Measurements from ENCODE around the gene TIGD7. TPM values are rescaled to one million over a fixed set of nuclear protein-coding genes. Genes with fewer than 3 reads are reported as not detected.
A peak's percentile ranks its signal among the peaks of the same experiment; 100 is the strongest.

The TIGD7 gene
- total RNA-seq, 5 donors from 2014 or later (not counting 1 experiment from before 2014, with no cell fraction given): 4.4 to 12.3 (median 10.6) TPM

DNA sequence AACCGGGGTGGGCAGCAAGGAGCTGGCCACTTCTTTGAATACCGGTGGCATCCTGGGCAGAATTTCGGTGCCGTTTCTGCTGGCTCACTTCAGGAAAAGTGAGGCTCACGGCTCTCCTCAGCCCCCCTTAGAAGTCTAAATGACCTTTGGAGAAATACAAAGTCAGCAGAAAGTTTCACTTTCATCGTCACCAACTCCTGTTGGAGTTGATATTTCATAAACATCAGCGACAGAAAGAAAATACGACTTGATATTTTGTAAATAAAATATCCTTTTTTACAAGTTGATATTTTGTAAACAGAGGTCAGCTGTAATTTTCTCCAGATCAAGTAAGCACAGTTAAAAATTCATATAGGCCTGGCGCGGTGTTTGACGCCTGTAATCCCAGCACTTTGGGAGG, 848 bp upstream of the TIGD7 start:
- H3K4me3 ChIP-seq (ENCODE audit: control insufficient read depth in 1 of 2, extremely low read depth in 1 of 2, low read length in 1 of 2): peak overlapping the region; percentile 93 to 96
- no peaks in the 10 kb centered on the region for H3K27me3 ChIP-seq (replicated peaks in 1 of 2; ENCODE audit: control insufficient read depth in 2 of 2, extremely low read depth in 1 of 2, insufficient read depth in 2 of 2, low read length in 1 of 2)
- peaks cover 11 to 20% of the 10 kb centered on the region in 2 donors for H3K36me3 ChIP-seq (ENCODE audit: control insufficient read depth in 2 of 2, extremely low read depth in 1 of 2, insufficient read depth in 1 of 2, low read length in 1 of 2)
- WGBS (ENCODE audit: insufficient coverage): 46% methylated on average over 5 of the region's 11 CpGs
- H3K4me3 Mint-ChIP-seq: peak overlapping the region; percentile 78 to 81 (median 80)
- CTCF ChIA-PET: no interaction called here
- H3K27ac Mint-ChIP-seq: peak overlapping the region; percentile 69 to 76
- H3K4me1 Mint-ChIP-seq: peaks cover 7 to 30% (median 22%) of the 10 kb centered on the region in 3 donors
- peaks cover 15% of the 10 kb centered on the region for H3K9me3 ChIP-seq
- no peaks in the 10 kb centered on the region for H3K27me3 Mint-ChIP-seq
- H3K4me1 ChIP-seq (ENCODE audit: control insufficient read depth in 1 of 2, extremely low read depth in 1 of 2, insufficient read depth in 2 of 2, low read length in 2 of 2): peaks cover 5 to 17% of the 10 kb centered on the region in 2 experiments
- H3K9me3 Mint-ChIP-seq: peaks cover 11 to 37% (median 29%) of the 10 kb centered on the region in 3 donors
- no peak for DNase-seq
- H3K36me3 Mint-ChIP-seq: peaks cover 52% of the 10 kb centered on the region
- POLR2A ChIA-PET: no interaction called here
- H3K27ac ChIP-seq (ENCODE audit: low read length): peak overlapping the region; percentile 91
- no peak for ATAC-seq (replicated peaks in 1 of 4)

DNA sequence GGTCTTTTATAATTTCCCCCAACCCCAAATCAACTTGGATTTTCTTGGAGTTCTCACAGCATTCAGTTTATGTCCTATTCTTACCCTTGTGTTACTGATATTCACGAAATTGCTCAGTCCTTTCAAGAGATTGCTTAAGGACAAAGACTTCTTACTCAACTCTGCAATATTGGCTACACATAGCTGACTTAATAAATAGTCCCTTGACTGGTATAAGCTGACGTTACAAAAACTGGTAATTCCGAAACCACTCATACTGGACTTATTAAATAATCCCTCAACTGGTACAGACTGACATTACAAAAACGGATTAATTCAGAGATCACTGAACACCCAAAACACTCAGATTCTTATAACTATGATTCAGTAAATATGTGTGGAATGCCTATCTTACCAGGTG, 860 bp downstream of the TIGD7 start:
- Histone ChIP-seq H3K4me1 (ENCODE audit: control insufficient read depth in 1 of 2, extremely low read depth in 1 of 2, insufficient read depth in 2 of 2, low read length in 2 of 2) (peaks cover 5 to 17% of the 10 kb centered on the region in 2 experiments), H3K9me3 (peaks cover 16% of the 10 kb centered on the region), H3K27me3 (replicated peaks in 1 of 2; ENCODE audit: control insufficient read depth in 2 of 2, extremely low read depth in 1 of 2, insufficient read depth in 2 of 2, low read length in 1 of 2) (no peaks in the 10 kb centered on the region), H3K36me3 (ENCODE audit: control insufficient read depth in 2 of 2, extremely low read depth in 1 of 2, insufficient read depth in 1 of 2, low read length in 1 of 2) (peaks cover 3 to 18% of the 10 kb centered on the region in 2 donors), H3K27ac (ENCODE audit: low read length) (no peak overlapping the region), H3K4me3 (ENCODE audit: control insufficient read depth in 1 of 2, extremely low read depth in 1 of 2, low read length in 1 of 2) (peak overlapping the region in 1 of 2 donors; percentile 96)
- H3K4me1 Mint-ChIP-seq: peaks cover 7 to 30% (median 22%) of the 10 kb centered on the region in 3 donors
- ChIA-PET CTCF (no interaction called here), POLR2A (interaction anchor here in 1 of 2 donors (0.5 kb wide), 1 partner anchor 43 kb away, joined by 3 read pairs; no protein-coding TSS in a partner anchor)
- WGBS (ENCODE audit: insufficient coverage): 80% methylated on average over 1 of the region's 4 CpGs
- peak overlapping the region; percentile 78 to 81 (median 80) for H3K4me3 Mint-ChIP-seq
- peaks cover 13 to 48% (median 43%) of the 10 kb centered on the region in 3 donors for H3K9me3 Mint-ChIP-seq
- DNase-seq (no peak), ATAC-seq (replicated peaks in 1 of 4) (no peak)
- H3K27ac Mint-ChIP-seq: peak overlapping the region; percentile 65 to 80
- H3K27me3 Mint-ChIP-seq: no peaks in the 10 kb centered on the region
- peaks cover 55% of the 10 kb centered on the region for H3K36me3 Mint-ChIP-seq

DNA sequence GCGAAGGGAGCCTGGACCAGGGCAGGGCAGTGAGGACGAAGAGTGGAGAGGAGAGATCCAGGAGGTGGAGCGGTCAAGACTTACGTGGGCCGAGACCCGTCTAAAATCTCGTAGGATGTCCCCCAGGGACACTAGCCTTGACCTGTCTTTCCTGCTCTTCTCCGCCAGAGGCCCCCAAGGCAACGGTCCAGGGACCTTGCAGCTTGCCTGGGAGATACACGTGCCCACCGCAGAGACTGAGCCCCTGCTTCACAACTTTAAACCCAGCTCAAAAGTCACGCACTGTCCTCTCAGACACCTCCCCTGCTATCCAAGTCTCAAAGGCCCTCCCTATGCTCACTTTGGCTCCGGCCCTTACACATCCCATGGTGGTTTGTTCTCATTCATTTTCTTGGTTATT, 9.4 kb downstream of the TIGD7 start:
- H3K9me3 ChIP-seq: peaks cover 10% of the 10 kb centered on the region
- Mint-ChIP-seq H3K27ac (no peak overlapping the region), H3K4me3 (no peak overlapping the region), H3K9me3 (peaks cover 29 to 67% (median 59%) of the 10 kb centered on the region in 3 donors), H3K36me3 (peaks cover 60% of the 10 kb centered on the region), H3K4me1 (peaks cover 0 to 6% (median 3%) of the 10 kb centered on the region in 3 donors), H3K27me3 (no peaks in the 10 kb centered on the region)
- no peaks in the 10 kb centered on the region for H3K27me3 ChIP-seq (replicated peaks in 1 of 2; ENCODE audit: control insufficient read depth in 2 of 2, extremely low read depth in 1 of 2, insufficient read depth in 2 of 2, low read length in 1 of 2)
- no peak overlapping the region for H3K27ac ChIP-seq (ENCODE audit: low read length)
- peaks cover 8 to 20% of the 10 kb centered on the region in 2 donors for H3K36me3 ChIP-seq (ENCODE audit: control insufficient read depth in 2 of 2, extremely low read depth in 1 of 2, insufficient read depth in 1 of 2, low read length in 1 of 2)
- ATAC-seq (replicated peaks in 1 of 4): no peak
- CTCF ChIA-PET: interaction anchor here in 1 of 2 donors (0.7 kb wide), 1 partner anchor 26 kb away, joined by 3 read pairs; no protein-coding TSS in a partner anchor
- no peak for DNase-seq
- H3K4me3 ChIP-seq (ENCODE audit: control insufficient read depth in 1 of 2, extremely low read depth in 1 of 2, low read length in 1 of 2): no peak overlapping the region
- no peaks in the 10 kb centered on the region for H3K4me1 ChIP-seq (ENCODE audit: control insufficient read depth in 1 of 2, extremely low read depth in 1 of 2, insufficient read depth in 2 of 2, low read length in 2 of 2)
- POLR2A ChIA-PET: no interaction called here
- 94% methylated on average over 13 of the region's 13 CpGs for WGBS (ENCODE audit: insufficient coverage)

DNA sequence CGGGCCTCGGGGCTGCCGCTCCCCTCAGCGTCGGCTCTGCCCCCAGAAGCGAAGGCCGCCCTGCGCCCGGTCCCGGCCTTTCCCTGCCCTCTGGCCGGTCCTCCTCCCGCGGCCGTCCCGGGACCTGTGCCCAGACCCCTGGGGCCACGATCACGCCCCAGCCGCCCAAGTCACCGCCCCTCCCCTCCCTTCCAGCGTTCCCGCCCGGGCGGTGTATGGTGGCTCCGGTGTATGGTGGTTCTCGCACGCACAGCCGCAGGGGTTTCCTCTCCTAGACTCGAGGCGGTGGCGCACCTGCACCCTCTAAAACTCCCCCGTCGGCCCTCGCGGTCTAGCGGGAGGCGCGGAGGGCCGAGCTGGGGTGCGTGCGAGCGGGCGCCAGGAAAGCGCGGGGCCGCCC, 10.0 kb downstream of the TIGD7 start:
- peaks cover 29 to 61% (median 55%) of the 10 kb centered on the region in 3 donors for H3K9me3 Mint-ChIP-seq
- Histone ChIP-seq H3K27me3 (replicated peaks in 1 of 2; ENCODE audit: control insufficient read depth in 2 of 2, extremely low read depth in 1 of 2, insufficient read depth in 2 of 2, low read length in 1 of 2) (no peaks in the 10 kb centered on the region), H3K4me1 (ENCODE audit: control insufficient read depth in 1 of 2, extremely low read depth in 1 of 2, insufficient read depth in 2 of 2, low read length in 2 of 2) (no peaks in the 10 kb centered on the region), H3K9me3 (peaks cover 10% of the 10 kb centered on the region), H3K4me3 (ENCODE audit: control insufficient read depth in 1 of 2, extremely low read depth in 1 of 2, low read length in 1 of 2) (no peak overlapping the region), H3K27ac (ENCODE audit: low read length) (no peak overlapping the region), H3K36me3 (ENCODE audit: control insufficient read depth in 2 of 2, extremely low read depth in 1 of 2, insufficient read depth in 1 of 2, low read length in 1 of 2) (peaks cover 9 to 26% of the 10 kb centered on the region in 2 donors)
- H3K36me3 Mint-ChIP-seq: peaks cover 60% of the 10 kb centered on the region
- DNase-seq (no peak), ATAC-seq (replicated peaks in 1 of 4) (no peak)
- WGBS (ENCODE audit: insufficient coverage): 78% methylated on average over 38 of the region's 45 CpGs
- CTCF ChIA-PET: no interaction called here
- POLR2A ChIA-PET: no interaction called here
- H3K27ac Mint-ChIP-seq: no peak overlapping the region
- H3K4me1 Mint-ChIP-seq: peaks cover 0 to 6% (median 3%) of the 10 kb centered on the region in 3 donors
- H3K4me3 Mint-ChIP-seq: no peak overlapping the region
- no peaks in the 10 kb centered on the region for H3K27me3 Mint-ChIP-seq

DNA sequence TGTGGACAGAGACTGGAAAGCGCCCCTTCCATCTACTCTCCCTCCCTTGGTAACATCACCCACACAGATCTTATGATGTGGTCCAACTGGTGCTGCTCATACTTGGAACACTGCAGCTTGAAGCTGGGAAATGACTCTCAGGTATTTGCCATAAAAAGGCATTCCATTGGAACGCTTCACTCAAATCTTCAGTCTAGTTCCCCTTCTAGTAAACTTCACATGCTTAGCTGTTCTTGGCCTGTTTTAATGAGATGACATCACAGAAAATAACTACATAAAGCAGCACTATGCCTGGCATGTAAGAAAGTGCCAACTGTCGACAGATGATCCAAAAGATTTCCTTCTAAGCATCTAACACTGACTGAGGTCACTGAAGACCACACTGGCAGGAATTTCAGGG, 12.6 kb downstream of the TIGD7 start:
- Mint-ChIP-seq H3K4me3 (no peak overlapping the region), H3K27ac (no peak overlapping the region), H3K27me3 (no peaks in the 10 kb centered on the region), H3K9me3 (peaks cover 22 to 48% (median 44%) of the 10 kb centered on the region in 3 donors), H3K36me3 (peaks cover 70% of the 10 kb centered on the region), H3K4me1 (peaks cover 0 to 6% (median 5%) of the 10 kb centered on the region in 3 donors)
- Histone ChIP-seq H3K27ac (ENCODE audit: low read length) (no peak overlapping the region), H3K36me3 (ENCODE audit: control insufficient read depth in 2 of 2, extremely low read depth in 1 of 2, insufficient read depth in 1 of 2, low read length in 1 of 2) (peaks cover 21 to 48% of the 10 kb centered on the region in 2 donors), H3K27me3 (replicated peaks in 1 of 2; ENCODE audit: control insufficient read depth in 2 of 2, extremely low read depth in 1 of 2, insufficient read depth in 2 of 2, low read length in 1 of 2) (no peaks in the 10 kb centered on the region), H3K9me3 (peaks cover 10% of the 10 kb centered on the region), H3K4me3 (ENCODE audit: control insufficient read depth in 1 of 2, extremely low read depth in 1 of 2, low read length in 1 of 2) (peak overlapping the region in 1 of 2 donors; percentile 12), H3K4me1 (ENCODE audit: control insufficient read depth in 1 of 2, extremely low read depth in 1 of 2, insufficient read depth in 2 of 2, low read length in 2 of 2) (no peaks in the 10 kb centered on the region)
- ATAC-seq (replicated peaks in 1 of 4): no peak
- ChIA-PET POLR2A (interaction anchor here in 1 of 2 donors (0.6 kb wide), 1 partner anchor 125 kb away, joined by 4 read pairs; no protein-coding TSS in a partner anchor), CTCF (no interaction called here)
- 100% methylated on average over 1 of the region's 3 CpGs for WGBS (ENCODE audit: insufficient coverage)
- DNase-seq: no peak

DNA sequence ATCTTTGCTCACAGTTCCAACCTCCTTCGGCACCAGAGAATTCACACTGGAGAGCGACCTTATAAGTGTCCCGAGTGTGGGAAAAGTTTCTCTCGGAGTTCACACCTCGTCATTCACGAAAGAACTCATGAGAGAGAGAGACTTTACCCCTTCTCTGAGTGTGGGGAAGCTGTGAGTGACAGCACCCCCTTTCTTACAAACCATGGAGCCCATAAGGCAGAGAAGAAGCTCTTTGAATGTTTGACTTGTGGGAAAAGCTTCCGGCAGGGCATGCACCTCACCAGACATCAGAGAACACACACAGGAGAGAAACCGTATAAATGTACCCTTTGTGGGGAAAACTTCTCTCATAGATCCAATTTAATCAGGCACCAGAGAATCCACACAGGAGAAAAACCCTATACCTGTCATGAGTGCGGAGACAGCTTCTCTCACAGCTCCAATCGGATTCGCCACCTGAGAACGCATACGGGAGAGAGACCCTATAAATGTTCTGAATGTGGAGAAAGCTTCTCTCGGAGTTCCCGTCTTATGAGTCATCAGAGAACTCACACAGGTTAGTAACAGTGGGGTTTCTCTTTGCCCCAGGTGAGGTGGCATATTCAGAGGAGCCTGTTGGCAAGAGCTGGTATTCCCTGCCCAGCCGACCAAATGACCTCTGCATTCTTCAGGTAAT, 15.1 kb downstream of the TIGD7 start:
- ChIA-PET POLR2A (no interaction called here), CTCF (no interaction called here)
- peak overlapping the region in 1 of 2 donors; percentile 60 for H3K4me3 ChIP-seq (ENCODE audit: control insufficient read depth in 1 of 2, extremely low read depth in 1 of 2, low read length in 1 of 2)
- peaks cover 29 to 67% of the 10 kb centered on the region in 2 donors for H3K36me3 ChIP-seq (ENCODE audit: control insufficient read depth in 2 of 2, extremely low read depth in 1 of 2, insufficient read depth in 1 of 2, low read length in 1 of 2)
- H3K4me1 ChIP-seq (ENCODE audit: control insufficient read depth in 1 of 2, extremely low read depth in 1 of 2, insufficient read depth in 2 of 2, low read length in 2 of 2): peaks cover 0 to 2% of the 10 kb centered on the region in 2 experiments
- 100% methylated on average over 3 of the region's 16 CpGs for WGBS (ENCODE audit: insufficient coverage)
- Mint-ChIP-seq H3K36me3 (peaks cover 85% of the 10 kb centered on the region), H3K27me3 (no peaks in the 10 kb centered on the region), H3K4me3 (no peak overlapping the region), H3K4me1 (peaks cover 14 to 19% (median 19%) of the 10 kb centered on the region in 3 donors), H3K27ac (no peak overlapping the region), H3K9me3 (peaks cover 14 to 45% (median 34%) of the 10 kb centered on the region in 3 donors)
- DNase-seq: no peak
- no peaks in the 10 kb centered on the region for H3K27me3 ChIP-seq (replicated peaks in 1 of 2; ENCODE audit: control insufficient read depth in 2 of 2, extremely low read depth in 1 of 2, insufficient read depth in 2 of 2, low read length in 1 of 2)
- no peak overlapping the region for H3K27ac ChIP-seq (ENCODE audit: low read length)
- ATAC-seq (replicated peaks in 1 of 4): no peak
- peaks cover 10% of the 10 kb centered on the region for H3K9me3 ChIP-seq

Data from T-cell (primary cell).